Prostate gland (tissue), 2 donors: Measurements from ENCODE around the gene BCL11B. TPM values are rescaled to one million over a fixed set of nuclear protein-coding genes. Genes with fewer than 3 reads are reported as not detected.

ENCODE experiments used
- DNase-seq: peaks from one replicate; pipeline ENCODE4 v3.0.0-alpha.2; 2019; ENCODE audit warnings: low spot score
- H3K27ac ChIP-seq, 2 donors: fragments of 200-600 bp; sonication (generic); 2 replicates each; pipeline ENCODE4 v1.5.1; 2017 to 2019
- H3K27me3 ChIP-seq: fragments of 200-600 bp; sonication (generic); replicated peaks from 2 replicates; pipeline ENCODE4 v1.5.1; 2019; ENCODE audit not compliant: insufficient read depth
- H3K36me3 ChIP-seq, 2 donors: fragments of 200-600 bp; sonication (generic); 1 replicate in 1 of 2; 2 replicates in 1 of 2; pipeline versions ENCODE4 v1.5.1 to v1.8.1; 2017 to 2019
- H3K4me1 ChIP-seq: fragments of 200-600 bp; sonication (generic); replicated peaks from 2 replicates; pipeline ENCODE4 v1.5.1; 2019
- H3K4me3 ChIP-seq, 2 donors: fragments of 200-600 bp; sonication (generic); 2 replicates each; pipeline ENCODE4 v1.5.1; 2017 to 2019
- H3K9me3 ChIP-seq: fragments of 200-600 bp; sonication (generic); 2 replicates; pipeline ENCODE4 v1.5.1; 2017
- POLR2A ChIP-seq: fragments of 450-650 bp; IDR thresholded peaks from one replicate; pipeline ENCODE4 v1.6.1; 2016; ENCODE audit warnings: antibody characterized with exemption, mild to moderate bottlenecking
- POLR2AphosphoS5 ChIP-seq: sonication (generic); formaldehyde crosslinking; IDR thresholded peaks from one replicate; pipeline ENCODE4 v1.6.1; 2017; ENCODE audit warnings: antibody characterized with exemption
- WGBS: methylation state at CpG from one replicate; pipeline ENCODE4 v1.1.5; 2018; 5-methylcytosine and 5-hydroxymethylcytosine counted together
- intact Hi-C: fragments of 100-400 bp; cut with DNase I; formaldehyde crosslinking; loops from one replicate; pipeline ENCODE4 v1.14.2; 2022
- total RNA-seq, 2 donors: library from RNA; depleted of rRNA; stranded (reverse); fragments of >200 nt; gene quantifications; one replicate each; pipeline ENCODE4 v1.1.0, GENCODE V29; 2016
- TF ChIP-seq, protein P1 (sequence below), 4 experiments: fragments of 200-600 bp in 2 of 4; fragments of 450-650 bp in 2 of 4; sonication (generic) in 2 of 4; IDR thresholded peaks; 1 replicate in 3 of 4; 2 replicates in 1 of 4; pipeline ENCODE4 v1.5.1; 2016 to 2019; ENCODE audit warnings: antibody characterized with exemption in 4 of 4, mild to moderate bottlenecking in 2 of 4, moderate library complexity in 2 of 4

Gene BCL11B
- total RNA-seq, 2 donors from 2014 or later, result 2.8 to 5.4 TPM

GRCh38 chr14:99239661-99240092 is 32.3 kb downstream of the BCL11B start:
- Histone ChIP-seq H3K36me3 (no peaks in the 10 kb centered on the region), H3K27ac (no peak overlapping the region), H3K4me3 (no peak overlapping the region), H3K9me3 (no peaks in the 10 kb centered on the region), H3K27me3 (peaks cover 4% of the 10 kb centered on the region), H3K4me1 (peaks cover 3% of the 10 kb centered on the region)
- 16% methylated on average over 7 of the region's 7 CpGs for WGBS
- TF ChIP-seq, protein P1, sequence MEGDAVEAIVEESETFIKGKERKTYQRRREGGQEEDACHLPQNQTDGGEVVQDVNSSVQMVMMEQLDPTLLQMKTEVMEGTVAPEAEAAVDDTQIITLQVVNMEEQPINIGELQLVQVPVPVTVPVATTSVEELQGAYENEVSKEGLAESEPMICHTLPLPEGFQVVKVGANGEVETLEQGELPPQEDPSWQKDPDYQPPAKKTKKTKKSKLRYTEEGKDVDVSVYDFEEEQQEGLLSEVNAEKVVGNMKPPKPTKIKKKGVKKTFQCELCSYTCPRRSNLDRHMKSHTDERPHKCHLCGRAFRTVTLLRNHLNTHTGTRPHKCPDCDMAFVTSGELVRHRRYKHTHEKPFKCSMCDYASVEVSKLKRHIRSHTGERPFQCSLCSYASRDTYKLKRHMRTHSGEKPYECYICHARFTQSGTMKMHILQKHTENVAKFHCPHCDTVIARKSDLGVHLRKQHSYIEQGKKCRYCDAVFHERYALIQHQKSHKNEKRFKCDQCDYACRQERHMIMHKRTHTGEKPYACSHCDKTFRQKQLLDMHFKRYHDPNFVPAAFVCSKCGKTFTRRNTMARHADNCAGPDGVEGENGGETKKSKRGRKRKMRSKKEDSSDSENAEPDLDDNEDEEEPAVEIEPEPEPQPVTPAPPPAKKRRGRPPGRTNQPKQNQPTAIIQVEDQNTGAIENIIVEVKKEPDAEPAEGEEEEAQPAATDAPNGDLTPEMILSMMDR (IDR thresholded peaks at IDR 0.05), result no peak
- peak; percentile 18 for TF ChIP-seq POLR2AphosphoS5
- no peak for TF ChIP-seq POLR2A
- intact Hi-C loops, result no loop called here
- no peak for DNase-seq

DNA sequence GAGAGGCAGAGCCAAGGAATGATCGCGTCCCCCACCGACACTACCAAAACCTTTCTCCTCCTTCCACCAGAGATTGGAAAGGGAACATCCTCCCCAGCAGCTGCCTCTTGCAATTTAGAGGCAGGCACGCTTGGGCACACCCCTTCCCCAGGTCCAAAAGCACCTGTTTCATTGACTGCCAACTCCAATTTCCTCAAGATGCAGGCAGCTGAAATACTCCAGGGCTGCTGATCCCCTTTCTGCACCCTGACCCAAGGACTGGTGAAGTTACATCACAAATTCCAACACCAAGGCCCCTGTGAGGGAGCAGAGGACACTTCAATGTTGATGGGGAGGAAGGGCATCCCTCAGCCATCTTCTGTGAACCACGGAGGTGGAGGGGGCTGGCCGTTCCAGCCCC is 33.8 kb downstream of the BCL11B start:
- Histone ChIP-seq H3K27me3 (peaks cover 4% of the 10 kb centered on the region), H3K4me1 (peaks cover 3% of the 10 kb centered on the region), H3K27ac (no peak overlapping the region), H3K36me3 (no peaks in the 10 kb centered on the region), H3K9me3 (no peaks in the 10 kb centered on the region), H3K4me3 (no peak overlapping the region)
- no peak for DNase-seq
- TF ChIP-seq, protein P1 (IDR thresholded peaks at IDR 0.05), result no peak
- TF ChIP-seq POLR2A (no peak), POLR2AphosphoS5 (no peak)
- 96% methylated on average over 6 of the region's 6 CpGs for whole genome bisulfite sequencing
- intact Hi-C loops, result no loop called here

DNA sequence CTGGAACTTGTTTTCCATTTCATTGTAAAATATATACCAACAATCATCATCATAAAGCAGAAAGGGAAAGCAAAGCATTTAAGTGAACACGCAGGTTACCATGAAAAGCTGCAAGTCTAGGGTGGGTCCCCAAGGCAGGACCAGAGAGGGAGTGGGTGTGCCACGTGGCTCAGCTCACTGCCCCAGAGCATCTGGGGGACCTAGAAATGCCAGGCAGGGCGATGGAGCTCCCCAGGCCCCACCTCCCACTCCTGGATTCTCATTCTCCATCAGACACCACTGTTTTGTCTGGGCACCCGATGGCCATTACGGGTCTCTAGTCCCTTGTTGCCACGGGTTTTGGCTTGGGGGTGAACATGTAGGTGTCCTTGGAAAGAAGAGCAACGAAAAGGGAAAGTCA is 34.7 kb downstream of the BCL11B start:
- 90% methylated on average over 7 of the region's 7 CpGs for WGBS
- TF ChIP-seq, protein P1 (IDR thresholded peaks at IDR 0.05), result no peak
- TF ChIP-seq POLR2AphosphoS5 (no peak), POLR2A (no peak)
- peaks cover 3% of the 10 kb centered on the region for H3K4me1 ChIP-seq

DNA sequence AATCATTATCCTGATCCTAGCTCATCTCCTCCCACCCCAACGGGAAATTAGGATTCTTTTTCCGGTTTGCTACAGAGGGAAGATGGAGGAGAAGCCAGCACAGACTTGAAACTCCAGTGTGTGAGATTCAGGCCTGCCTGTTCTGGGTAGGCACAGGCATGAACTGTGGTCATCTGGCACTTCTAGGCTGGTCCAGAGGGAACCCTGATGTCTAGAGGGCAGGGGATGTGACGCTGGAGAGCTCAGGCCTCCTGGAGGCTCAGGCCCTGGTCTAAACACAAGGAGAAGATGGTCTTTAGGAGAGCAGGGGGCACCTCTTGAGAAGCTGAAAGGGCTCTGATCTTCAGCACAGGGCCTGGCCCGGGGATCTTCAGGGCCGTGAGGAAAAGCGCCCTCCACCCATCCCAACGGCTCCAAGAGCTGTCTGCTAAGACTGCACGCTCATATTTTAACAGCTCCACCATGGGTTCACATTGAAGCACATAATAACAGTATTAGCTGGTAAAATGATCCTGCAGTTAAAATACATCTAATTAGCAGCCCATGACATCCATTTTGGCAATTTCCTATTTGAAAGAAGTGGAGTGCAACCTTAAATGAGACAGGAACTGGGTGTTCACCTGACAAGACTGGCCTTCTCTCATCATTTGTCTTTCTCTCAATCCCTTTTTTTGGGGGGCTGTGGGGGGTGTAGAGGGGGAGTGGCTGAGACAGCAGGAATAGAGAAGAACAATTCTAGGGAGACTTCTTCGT is 35.4 kb downstream of the BCL11B start:
- Histone ChIP-seq H3K36me3 (no peaks in the 10 kb centered on the region), H3K9me3 (no peaks in the 10 kb centered on the region), H3K4me1 (peaks cover 3% of the 10 kb centered on the region), H3K27me3 (no peaks in the 10 kb centered on the region), H3K27ac (no peak overlapping the region), H3K4me3 (no peak overlapping the region)
- no peak for DNase-seq
- intact Hi-C loops, result no loop called here
- WGBS, result 79% methylated on average over 9 of the region's 9 CpGs
- TF ChIP-seq, protein P1 (IDR thresholded peaks at IDR 0.05), result no peak
- TF ChIP-seq POLR2AphosphoS5, result no peak
- no peak for TF ChIP-seq POLR2A

More for the DNA sequence above, 34.7 kb downstream of the BCL11B start:
- Histone ChIP-seq H3K9me3 (no peaks in the 10 kb centered on the region), H3K27me3 (no peaks in the 10 kb centered on the region), H3K27ac (no peak overlapping the region), H3K36me3 (no peaks in the 10 kb centered on the region), H3K4me3 (no peak overlapping the region)
- no peak for DNase-seq
- intact Hi-C loops, result no loop called here
